D341Med (cell line): ENCODE measurements around the gene DERL3.
A peak's percentile ranks its signal among the peaks of the same experiment; 100 is the strongest.
"Not testable (repeated sequence)": the region's sequence is repeated elsewhere in the genome, so short reads cannot be mapped to it uniquely, and the experiment has no call there.

Experiments
- DNase-seq: peaks from one replicate; pipeline ENCODE4 v3.0.0; 2012; ENCODE audit warnings: low spot score

Gene DERL3

GRCh38 chr22:23838681-23839468, at the start of gene DERL3:
Gene DERL3, minus strand, starts transcription at chr22:23839006. Its CDS starts 19 bp downstream, at chr22:23838987.
- DNase-seq = no peak

GRCh38 chr22:23884140-23884539, 45.3 kb upstream of the DERL3 start:
- no peak for DNase-seq

GRCh38 chr22:23883658-23884057, 44.9 kb upstream of the DERL3 start:
- no peak for DNase-seq

GRCh38 chr22:23882370-23882769, 43.6 kb upstream of the DERL3 start:
- DNase-seq = no peak

- DNase-seq = no peak
Observed at GRCh38 chr22:23878219-23878618, 39.4 kb upstream of the DERL3 start.

GRCh38 chr22:23877566-23877965, 38.8 kb upstream of the DERL3 start:
- no peak for DNase-seq

GRCh38 chr22:23875801-23876200, 37.0 kb upstream of the DERL3 start:
- no peak for DNase-seq

GRCh38 chr22:23874871-23875270, 36.1 kb upstream of the DERL3 start:
- peak; percentile 10 for DNase-seq

GRCh38 chr22:23868580-23868979, 29.8 kb upstream of the DERL3 start:
- no peak for DNase-seq

- not testable (repeated sequence) for DNase-seq
Observed at GRCh38 chr22:23864499-23865154, 25.8 kb upstream of the DERL3 start.

- peak; percentile 82 for DNase-seq
Observed at GRCh38 chr22:23862103-23862502, 23.3 kb upstream of the DERL3 start.

- DNase-seq = not testable (repeated sequence)
Observed at GRCh38 chr22:23860187-23860586, 21.4 kb upstream of the DERL3 start.

- no peak for DNase-seq
Observed at GRCh38 chr22:23859201-23859600, 20.4 kb upstream of the DERL3 start.

GRCh38 chr22:23858484-23858815, 19.6 kb upstream of the DERL3 start:
- DNase-seq = no peak

- DNase-seq = peak; percentile 97
Observed at GRCh38 chr22:23857606-23858483, 19.0 kb upstream of the DERL3 start, which contains the start of gene SLC2A11. Gene SLC2A11, plus strand, starts transcription at chr22:23857875. Its CDS starts 125 bp downstream, at chr22:23858000.

GRCh38 chr22:23856721-23857605, 18.2 kb upstream of the DERL3 start:
- no peak for DNase-seq

GRCh38 chr22:23850136-23850611, 11.4 kb upstream of the DERL3 start:
- DNase-seq = peak; percentile 3

GRCh38 chr22:23849009-23850006, 10.5 kb upstream of the DERL3 start:
- peak; percentile 92 for DNase-seq

- DNase-seq = peak; percentile 9
Observed at GRCh38 chr22:23847991-23848864, 9.4 kb upstream of the DERL3 start.
